GM13977 (cell line): ENCODE measurements around the gene CREB5.
A peak's percentile ranks its signal among the peaks of the same experiment; 100 is the strongest.

Source experiments
- DNase-seq: peaks from one replicate; pipeline ENCODE4 v3.0.0; 2012; ENCODE audit warnings: low spot score
- CTCF ChIP-seq: IDR thresholded peaks from 2 replicates; pipeline ENCODE4 v1.5.1; 2012; ENCODE audit warnings: mild to moderate bottlenecking, control low read depth; ENCODE audit not compliant: insufficient read depth; ENCODE audit errors: extremely low read depth, missing control alignments
- in situ Hi-C: fragments of 300-500 bp; cut with MboI; formaldehyde crosslinking; loops from one replicate; pipeline ENCODE4 v1.12.0; 2022; ENCODE audit warnings: low sequenced_read_pairs, low pct_unique_long_range_greater_than_20kb, mixed read lengths, inconsistent platforms; ENCODE audit not compliant: unreplicated experiment

CREB5 gene

GRCh38 chr7:28613262-28613661, 200.9 kb downstream of the CREB5 start:
- TF ChIP-seq CTCF: no peak
- in situ Hi-C loops: no loop called here

GRCh38 chr7:28615091-28615490, 202.8 kb downstream of the CREB5 start:
- TF ChIP-seq CTCF: peak; percentile 35
- in situ Hi-C loops: no loop called here
- no peak for DNase-seq

More at GRCh38 chr7:28613262-28613661, 200.9 kb downstream of the CREB5 start:
- peak; percentile 19 for DNase-seq

GRCh38 chr7:28617308-28617880, 205.1 kb downstream of the CREB5 start:
- no peak for TF ChIP-seq CTCF
- in situ Hi-C loops: no loop called here
- DNase-seq: no peak

GRCh38 chr7:28618383-28618782, 206.1 kb downstream of the CREB5 start:
- in situ Hi-C loops: no loop called here
- no peak for DNase-seq
- no peak for TF ChIP-seq CTCF

GRCh38 chr7:28619256-28619655, 206.9 kb downstream of the CREB5 start:
- DNase-seq: no peak
- in situ Hi-C loops: no loop called here

GRCh38 chr7:28621369-28621841, 209.1 kb downstream of the CREB5 start:
- in situ Hi-C loops: loop anchor here (10.0 kb wide), 2 partner anchors 227 to 233 kb away; no protein-coding TSS in a partner anchor
- peak; percentile 23 for DNase-seq
- no peak for TF ChIP-seq CTCF

More at GRCh38 chr7:28619256-28619655, 206.9 kb downstream of the CREB5 start:
- no peak for TF ChIP-seq CTCF
